Mesangial cell (primary cell): Measurements from ENCODE around the gene ZNF366. TPM values are rescaled to one million over a fixed set of nuclear protein-coding genes. Genes with fewer than 3 reads are reported as not detected.

Source experiments
- total RNA-seq: library from RNA; depleted of rRNA; stranded (reverse); fragments of >200 nt; gene quantifications from 2 replicates; pipeline ENCODE4 v1.2.3, GENCODE V29; 2015

ZNF366 gene, protein sequence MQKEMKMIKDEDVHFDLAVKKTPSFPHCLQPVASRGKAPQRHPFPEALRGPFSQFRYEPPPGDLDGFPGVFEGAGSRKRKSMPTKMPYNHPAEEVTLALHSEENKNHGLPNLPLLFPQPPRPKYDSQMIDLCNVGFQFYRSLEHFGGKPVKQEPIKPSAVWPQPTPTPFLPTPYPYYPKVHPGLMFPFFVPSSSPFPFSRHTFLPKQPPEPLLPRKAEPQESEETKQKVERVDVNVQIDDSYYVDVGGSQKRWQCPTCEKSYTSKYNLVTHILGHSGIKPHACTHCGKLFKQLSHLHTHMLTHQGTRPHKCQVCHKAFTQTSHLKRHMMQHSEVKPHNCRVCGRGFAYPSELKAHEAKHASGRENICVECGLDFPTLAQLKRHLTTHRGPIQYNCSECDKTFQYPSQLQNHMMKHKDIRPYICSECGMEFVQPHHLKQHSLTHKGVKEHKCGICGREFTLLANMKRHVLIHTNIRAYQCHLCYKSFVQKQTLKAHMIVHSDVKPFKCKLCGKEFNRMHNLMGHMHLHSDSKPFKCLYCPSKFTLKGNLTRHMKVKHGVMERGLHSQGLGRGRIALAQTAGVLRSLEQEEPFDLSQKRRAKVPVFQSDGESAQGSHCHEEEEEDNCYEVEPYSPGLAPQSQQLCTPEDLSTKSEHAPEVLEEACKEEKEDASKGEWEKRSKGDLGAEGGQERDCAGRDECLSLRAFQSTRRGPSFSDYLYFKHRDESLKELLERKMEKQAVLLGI
- total RNA-seq = not detected in 2 replicates

GRCh38 chr5:72507231-72507906 lies at the start of gene ZNF366:
Gene ZNF366 (minus strand): TSS chr5:72507410. CDS start chr5:72461496, 45,914 bp downstream.

Other genes with a start within 250 kb of the ZNF366 start
- gene MRPS27, start 187.2 kb downstream of the ZNF366 start, total RNA-seq = 59.2 and 63.1 TPM in 2 replicates
- 5.2 and 9.1 TPM in 2 replicates for gene PTCD2, start 187.0 kb downstream of the ZNF366 start, total RNA-seq